CD14-positive monocyte (primary cell): Measurements from ENCODE around the gene NEGR1. TPM values are rescaled to one million over a fixed set of nuclear protein-coding genes. Genes with fewer than 3 reads are reported as not detected.

Experiments used
- DNase-seq, 3 donors: peaks; one replicate each; pipeline ENCODE4 v3.0.0-alpha.2; 2011 to 2022
- H2AFZ ChIP-seq: 2 replicates; pipeline ENCODE4 v1.6.0; 2012; ENCODE audit warnings: mild to moderate bottlenecking, low read depth, low read length, inconsistent platforms; ENCODE audit not compliant: insufficient read depth, poor library complexity, severe bottlenecking
- H3K27ac ChIP-seq, 2 donors: 1 replicate in 1 of 2; 2 replicates in 1 of 2; pipeline ENCODE4 v1.5.1; 2012 to 2013; ENCODE audit warnings: low read length in 2 of 2, control low read depth in 1 of 2, inconsistent platforms in 1 of 2, low read depth in 1 of 2, mild to moderate bottlenecking in 1 of 2
- H3K27me3 ChIP-seq, 2 donors: one replicate each; pipeline versions ENCODE4 v1.6.0 to v1.6.1; 2011 to 2013; ENCODE audit warnings: low read length in 2 of 2; ENCODE audit not compliant: control insufficient read depth in 2 of 2, insufficient read depth in 2 of 2
- H3K36me3 ChIP-seq, 2 donors: replicated peaks in 1 of 2; 1 replicate in 1 of 2; 2 replicates in 1 of 2; pipeline versions ENCODE4 v1.5.1 to v1.6.1; 2012 to 2013; ENCODE audit warnings: low read length in 2 of 2, control low read depth in 1 of 2, inconsistent platforms in 1 of 2, mild to moderate bottlenecking in 1 of 2; ENCODE audit not compliant: insufficient read depth in 2 of 2, control insufficient read depth in 1 of 2
- H3K4me1 ChIP-seq, 2 donors: 1 replicate in 1 of 2; 2 replicates in 1 of 2; pipeline versions ENCODE4 v1.5.1 to v1.6.1; 2012 to 2013; ENCODE audit warnings: low read length in 2 of 2, control low read depth in 1 of 2, inconsistent platforms in 1 of 2, mild to moderate bottlenecking in 1 of 2, moderate library complexity in 1 of 2; ENCODE audit not compliant: insufficient read depth in 2 of 2, control insufficient read depth in 1 of 2
- H3K4me2 ChIP-seq: replicated peaks from 2 replicates; pipeline ENCODE3; 2012; ENCODE audit warnings: low read length, moderate library complexity, mild to moderate bottlenecking; ENCODE audit not compliant: poor library complexity, severe bottlenecking; ENCODE audit errors: extremely low read depth
- H3K4me3 ChIP-seq, 3 experiments: fragments of 200-600 bp in 1 of 3; sonication (generic) in 1 of 3; replicated peaks in 1 of 3; 1 replicate in 2 of 3; 2 replicates in 1 of 3; pipeline ENCODE4 v1.5.1; 2011 to 2013; ENCODE audit warnings: low read length in 3 of 3, mild to moderate bottlenecking in 3 of 3, control low read depth in 2 of 3, low read depth in 2 of 3, inconsistent platforms in 1 of 3, moderate library complexity in 1 of 3
- H3K79me2 ChIP-seq: 2 replicates; pipeline ENCODE4 v1.6.0; 2012; ENCODE audit warnings: mild to moderate bottlenecking, control low read depth, inconsistent platforms, low read length, moderate library complexity; ENCODE audit not compliant: insufficient read depth
- H3K9ac ChIP-seq: 2 replicates; pipeline ENCODE4 v1.6.0; 2017; ENCODE audit warnings: low read length, mild to moderate bottlenecking; ENCODE audit not compliant: insufficient read depth, poor library complexity, severe bottlenecking
- H3K9me3 ChIP-seq, 2 donors: replicated peaks in 1 of 2; 1 replicate in 1 of 2; 2 replicates in 1 of 2; pipeline versions ENCODE4 v1.5.1 to v1.6.1; 2012 to 2013; ENCODE audit warnings: low read length in 2 of 2, control low read depth in 1 of 2; ENCODE audit not compliant: control insufficient read depth in 1 of 2, insufficient read depth in 1 of 2
- H4K20me1 ChIP-seq: 2 replicates; pipeline ENCODE4 v1.6.0; 2012; ENCODE audit warnings: mild to moderate bottlenecking, low read length, control low read depth, moderate library complexity; ENCODE audit not compliant: insufficient read depth
- H3K27ac Mint-ChIP-seq, 7 donors: one replicate each; pipeline ENCODE4 v1.8.0; 2020; ENCODE audit warnings: mild to moderate bottlenecking in 7 of 7, mixed read lengths in 7 of 7, moderate library complexity in 6 of 7, inconsistent platforms in 2 of 7
- H3K27me3 Mint-ChIP-seq, 3 donors: one replicate each; pipeline ENCODE4 v1.8.0; 2021 to 2022; ENCODE audit warnings: low read depth in 3 of 3, mild to moderate bottlenecking in 3 of 3, mixed read lengths in 3 of 3, moderate library complexity in 3 of 3, inconsistent platforms in 1 of 3
- H3K36me3 Mint-ChIP-seq, 2 donors: one replicate each; pipeline ENCODE4 v1.8.0; 2020; ENCODE audit warnings: mixed read lengths in 2 of 2, inconsistent platforms in 1 of 2, mild to moderate bottlenecking in 1 of 2
- H3K4me1 Mint-ChIP-seq: one replicate; pipeline ENCODE4 v1.8.0; 2020; ENCODE audit warnings: mild to moderate bottlenecking, mixed read lengths
- H3K4me3 Mint-ChIP-seq, 2 donors: one replicate each; pipeline ENCODE4 v1.8.0; 2020; ENCODE audit warnings: mild to moderate bottlenecking in 2 of 2, mixed read lengths in 2 of 2, moderate library complexity in 1 of 2
- H3K9me3 Mint-ChIP-seq, 7 donors: one replicate each; pipeline ENCODE4 v1.8.0; 2020 to 2022; ENCODE audit warnings: mixed read lengths in 7 of 7, mild to moderate bottlenecking in 6 of 7, moderate library complexity in 6 of 7, inconsistent platforms in 2 of 7
- WGBS: methylation state at CpG from one replicate; pipeline ENCODE4 v1.1.5; 2013; ENCODE audit warnings: missing lambda C conversion rate; ENCODE audit not compliant: insufficient coverage; 5-methylcytosine and 5-hydroxymethylcytosine counted together
- intact Hi-C, 2 donors: fragments of 100-400 bp; cut with micrococcal nuclease; formaldehyde crosslinking; loops; one replicate each; pipeline versions ENCODE4 v1.15.0 to v1.15.1; 2023
- polyA plus RNA-seq, 3 donors: library from polyadenylated mRNA; depleted of rRNA in 1 of 3; unstranded in 2 of 3; stranded (reverse) in 1 of 3; fragments of 300-500 nt in 2 of 3; fragments of >200 nt in 1 of 3; fragmentation: Illumina TruSeq in 2 of 3; gene quantifications; 1 replicate in 2 of 3; 2 replicates in 1 of 3; pipeline ENCODE4 v1.2.3, GENCODE V29; 2012 to 2021
- TF ChIP-seq, protein P1 (sequence below): fragments of 200-600 bp; IDR thresholded peaks from one replicate; pipeline ENCODE4 v1.8.0; 2022; ENCODE audit warnings: antibody characterized with exemption, mild to moderate bottlenecking

NEGR1 gene
- polyA plus RNA-seq, 3 donors, result 0.03 to 0.15 (median 0.13) TPM

DNA sequence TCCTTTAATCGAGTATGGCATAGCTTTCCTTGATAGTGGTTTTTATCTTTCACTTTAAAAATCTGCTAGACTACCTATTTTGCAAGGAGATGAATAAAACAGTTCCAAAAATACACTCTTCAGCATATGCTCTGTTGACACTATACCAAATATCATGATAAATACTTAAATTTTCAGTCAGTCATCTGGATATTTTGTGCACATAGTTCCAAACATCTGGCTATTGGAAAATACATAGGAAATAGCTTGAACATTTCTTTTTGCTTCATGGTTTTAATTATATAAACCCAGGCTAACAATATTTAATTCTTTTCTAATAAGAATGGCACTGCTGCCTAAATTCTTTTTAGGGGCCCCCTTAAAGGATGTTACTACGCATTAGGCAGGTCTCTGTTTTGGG lies 342.1 kb downstream of the NEGR1 start:
- Mint-ChIP-seq H3K9me3 (peaks cover 0 to 3% (median 0%) of the 10 kb centered on the region in 7 donors), H3K4me3 (no peak overlapping the region), H3K27ac (no peak overlapping the region), H3K36me3 (no peaks in the 10 kb centered on the region), H3K4me1 (no peaks in the 10 kb centered on the region), H3K27me3 (no peaks in the 10 kb centered on the region)
- TF ChIP-seq, protein P1, sequence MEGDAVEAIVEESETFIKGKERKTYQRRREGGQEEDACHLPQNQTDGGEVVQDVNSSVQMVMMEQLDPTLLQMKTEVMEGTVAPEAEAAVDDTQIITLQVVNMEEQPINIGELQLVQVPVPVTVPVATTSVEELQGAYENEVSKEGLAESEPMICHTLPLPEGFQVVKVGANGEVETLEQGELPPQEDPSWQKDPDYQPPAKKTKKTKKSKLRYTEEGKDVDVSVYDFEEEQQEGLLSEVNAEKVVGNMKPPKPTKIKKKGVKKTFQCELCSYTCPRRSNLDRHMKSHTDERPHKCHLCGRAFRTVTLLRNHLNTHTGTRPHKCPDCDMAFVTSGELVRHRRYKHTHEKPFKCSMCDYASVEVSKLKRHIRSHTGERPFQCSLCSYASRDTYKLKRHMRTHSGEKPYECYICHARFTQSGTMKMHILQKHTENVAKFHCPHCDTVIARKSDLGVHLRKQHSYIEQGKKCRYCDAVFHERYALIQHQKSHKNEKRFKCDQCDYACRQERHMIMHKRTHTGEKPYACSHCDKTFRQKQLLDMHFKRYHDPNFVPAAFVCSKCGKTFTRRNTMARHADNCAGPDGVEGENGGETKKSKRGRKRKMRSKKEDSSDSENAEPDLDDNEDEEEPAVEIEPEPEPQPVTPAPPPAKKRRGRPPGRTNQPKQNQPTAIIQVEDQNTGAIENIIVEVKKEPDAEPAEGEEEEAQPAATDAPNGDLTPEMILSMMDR, result no peak
- Histone ChIP-seq H3K27ac (no peak overlapping the region), H3K36me3 (no peaks in the 10 kb centered on the region), H3K4me2 (no peak overlapping the region), H4K20me1 (no peaks in the 10 kb centered on the region), H3K79me2 (no peaks in the 10 kb centered on the region), H3K27me3 (no peaks in the 10 kb centered on the region), H3K9ac (no peak overlapping the region), H3K4me3 (no peak overlapping the region), H2AFZ (no peak overlapping the region), H3K9me3 (no peaks in the 10 kb centered on the region), H3K4me1 (no peaks in the 10 kb centered on the region)
- WGBS, result no CpG with 5 or more reads among the region's 2 CpGs
- intact Hi-C loops, result no loop called here
- no peak for DNase-seq

DNA sequence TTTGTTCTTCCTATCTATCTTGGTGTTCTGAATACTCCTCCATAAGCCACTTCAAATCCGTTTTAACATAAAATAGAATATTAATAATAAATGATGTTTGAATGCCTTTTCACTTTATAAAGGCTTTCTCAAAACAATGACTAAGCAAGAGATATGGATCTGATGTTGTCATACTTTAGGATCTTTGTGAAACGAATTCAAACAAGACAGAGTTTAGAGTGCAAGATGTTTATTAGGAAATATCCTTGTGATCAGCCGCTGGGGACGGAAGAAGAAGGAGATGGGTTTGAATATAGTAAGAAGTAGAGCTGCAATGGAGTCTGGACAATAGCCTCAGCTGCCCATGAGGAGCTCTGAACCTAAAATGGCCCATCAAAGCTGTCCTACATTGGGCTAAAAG lies 351.8 kb downstream of the NEGR1 start:
- Mint-ChIP-seq H3K27me3 (no peaks in the 10 kb centered on the region), H3K27ac (no peak overlapping the region), H3K4me1 (no peaks in the 10 kb centered on the region), H3K4me3 (no peak overlapping the region), H3K9me3 (peaks cover 0 to 3% (median 0%) of the 10 kb centered on the region in 7 donors), H3K36me3 (no peaks in the 10 kb centered on the region)
- no peak for DNase-seq
- Histone ChIP-seq H3K4me3 (no peak overlapping the region), H3K4me2 (no peak overlapping the region), H3K79me2 (no peaks in the 10 kb centered on the region), H3K36me3 (no peaks in the 10 kb centered on the region), H3K9me3 (peaks cover 0 to 4% of the 10 kb centered on the region in 2 donors), H4K20me1 (no peaks in the 10 kb centered on the region), H3K27ac (no peak overlapping the region), H3K4me1 (no peaks in the 10 kb centered on the region), H3K9ac (no peak overlapping the region), H2AFZ (no peak overlapping the region), H3K27me3 (no peaks in the 10 kb centered on the region)
- TF ChIP-seq, protein P1, result no peak
- intact Hi-C loops, result no loop called here
- WGBS, result 40% methylated on average over 3 of the region's 4 CpGs
